ENCODE measurements around the gene PSME4. TPM values are rescaled to one million over a fixed set of nuclear protein-coding genes. Genes with fewer than 3 reads are reported as not detected.

The PSME4 gene
- total RNA-seq, 4 donors from 2014 or later: 144 to 247 (median 162) TPM

DNA sequence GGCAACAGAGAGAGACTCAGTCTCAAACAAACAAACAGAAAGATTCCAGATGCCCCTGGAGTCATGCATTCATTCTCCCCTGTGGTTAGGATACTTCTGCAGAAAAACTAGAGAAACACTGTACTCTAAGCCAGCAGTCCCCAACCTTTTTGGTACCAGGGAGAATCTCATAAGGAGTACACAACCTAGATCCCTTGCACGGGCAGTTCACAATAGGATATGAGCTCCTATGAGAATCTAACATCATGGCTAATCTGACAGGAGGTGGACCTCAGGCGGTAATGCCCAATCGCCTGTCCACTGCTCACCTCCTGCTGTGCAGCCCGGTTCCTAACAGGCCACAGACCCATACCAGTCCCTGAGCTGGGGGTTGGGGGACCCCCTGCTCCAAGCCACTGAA is 18.3 kb downstream of the PSME4 start:
- ATAC-seq (no peak), DNase-seq (no peak)
- Histone ChIP-seq H3K4me3 (no peak overlapping the region), H3K27ac (no peak overlapping the region), H3K27me3 (no peaks in the 10 kb centered on the region), H3K9me3 (no peaks in the 10 kb centered on the region), H3K36me3 (no peaks in the 10 kb centered on the region), H3K4me1 (peaks cover 12 to 27% of the 10 kb centered on the region in 2 donors)
- in situ Hi-C loops (cut with MboI; ENCODE audit: low sequenced_read_pairs in 4 of 4) (no loop called here), intact Hi-C loops (cut with DNase I; ENCODE audit: low total_unique reads) (no loop called here)
- TF ChIP-seq, protein P1, sequence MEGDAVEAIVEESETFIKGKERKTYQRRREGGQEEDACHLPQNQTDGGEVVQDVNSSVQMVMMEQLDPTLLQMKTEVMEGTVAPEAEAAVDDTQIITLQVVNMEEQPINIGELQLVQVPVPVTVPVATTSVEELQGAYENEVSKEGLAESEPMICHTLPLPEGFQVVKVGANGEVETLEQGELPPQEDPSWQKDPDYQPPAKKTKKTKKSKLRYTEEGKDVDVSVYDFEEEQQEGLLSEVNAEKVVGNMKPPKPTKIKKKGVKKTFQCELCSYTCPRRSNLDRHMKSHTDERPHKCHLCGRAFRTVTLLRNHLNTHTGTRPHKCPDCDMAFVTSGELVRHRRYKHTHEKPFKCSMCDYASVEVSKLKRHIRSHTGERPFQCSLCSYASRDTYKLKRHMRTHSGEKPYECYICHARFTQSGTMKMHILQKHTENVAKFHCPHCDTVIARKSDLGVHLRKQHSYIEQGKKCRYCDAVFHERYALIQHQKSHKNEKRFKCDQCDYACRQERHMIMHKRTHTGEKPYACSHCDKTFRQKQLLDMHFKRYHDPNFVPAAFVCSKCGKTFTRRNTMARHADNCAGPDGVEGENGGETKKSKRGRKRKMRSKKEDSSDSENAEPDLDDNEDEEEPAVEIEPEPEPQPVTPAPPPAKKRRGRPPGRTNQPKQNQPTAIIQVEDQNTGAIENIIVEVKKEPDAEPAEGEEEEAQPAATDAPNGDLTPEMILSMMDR (IDR thresholded peaks at IDR 0.05 in 4 of 5, conservative IDR thresholded peaks at IDR 0.05 in 1 of 5): no peak
- no peak for TF ChIP-seq POLR2A (IDR thresholded peaks at IDR 0.05)

- H3K4me3 ChIP-seq: no peak overlapping the region
- DNase-seq (no peak), ATAC-seq (no peak)
- peaks cover 21 to 39% of the 10 kb centered on the region in 2 donors for H3K4me1 ChIP-seq
- peak overlapping the region in 1 of 4 donors; percentile 88 for H3K27ac ChIP-seq
- intact Hi-C loops (cut with DNase I; ENCODE audit: low total_unique reads): no loop called here
- in situ Hi-C loops (cut with MboI; ENCODE audit: low sequenced_read_pairs in 4 of 4): no loop called here
- no peaks in the 10 kb centered on the region for H3K9me3 ChIP-seq
- H3K27me3 ChIP-seq: no peaks in the 10 kb centered on the region
- H3K36me3 ChIP-seq: peaks cover 0 to 14% of the 10 kb centered on the region in 2 donors
- TF ChIP-seq, protein P1 (IDR thresholded peaks at IDR 0.05 in 4 of 5, conservative IDR thresholded peaks at IDR 0.05 in 1 of 5): no peak
- no peak for TF ChIP-seq POLR2A (IDR thresholded peaks at IDR 0.05)
Measured at GRCh38 chr2:53949457-53949856, 21.3 kb downstream of the PSME4 start.

DNA sequence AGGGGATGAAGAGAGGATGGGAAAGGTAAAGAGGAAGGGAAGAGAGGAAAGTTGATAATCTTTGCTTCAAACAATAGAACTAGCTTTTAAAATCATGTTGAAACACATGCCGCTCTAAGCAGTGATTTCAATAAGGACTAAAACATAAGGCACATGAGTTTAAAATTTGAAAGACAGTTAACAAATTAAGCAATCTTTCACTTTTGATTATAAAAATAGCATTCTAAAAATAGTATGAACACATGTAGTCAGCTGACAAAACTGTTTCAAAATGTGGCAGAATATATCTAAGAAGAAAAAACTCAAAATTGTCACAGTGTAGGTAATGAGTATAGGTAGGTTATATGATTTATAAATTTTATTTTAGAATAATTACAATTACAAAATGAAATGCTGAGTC is 25.3 kb downstream of the PSME4 start:
- in situ Hi-C loops (cut with MboI; ENCODE audit: low sequenced_read_pairs in 4 of 4): no loop called here
- Histone ChIP-seq H3K4me3 (peak overlapping the region in 1 of 4 donors; percentile 34), H3K4me1 (peaks cover 28 to 32% of the 10 kb centered on the region in 2 donors), H3K27ac (peak overlapping the region; percentile 82 to 88 (median 86)), H3K9me3 (no peaks in the 10 kb centered on the region), H3K36me3 (peaks cover 0 to 14% of the 10 kb centered on the region in 2 donors), H3K27me3 (no peaks in the 10 kb centered on the region)
- DNase-seq (no peak), ATAC-seq (peak; percentile 72 to 94)
- intact Hi-C loops (cut with DNase I; ENCODE audit: low total_unique reads): no loop called here
- TF ChIP-seq, protein P1 (IDR thresholded peaks at IDR 0.05 in 4 of 5, conservative IDR thresholded peaks at IDR 0.05 in 1 of 5): no peak
- TF ChIP-seq POLR2A (IDR thresholded peaks at IDR 0.05): no peak

- Histone ChIP-seq H3K9me3 (no peaks in the 10 kb centered on the region), H3K36me3 (peaks cover 0 to 14% of the 10 kb centered on the region in 2 donors), H3K27me3 (no peaks in the 10 kb centered on the region), H3K4me3 (no peak overlapping the region), H3K4me1 (peaks cover 35 to 37% of the 10 kb centered on the region in 2 donors), H3K27ac (peak overlapping the region; percentile 82 to 88 (median 86))
- in situ Hi-C loops (cut with MboI; ENCODE audit: low sequenced_read_pairs in 4 of 4) (no loop called here), intact Hi-C loops (cut with DNase I; ENCODE audit: low total_unique reads) (no loop called here)
- DNase-seq (no peak), ATAC-seq (no peak)
- TF ChIP-seq, protein P1 (IDR thresholded peaks at IDR 0.05 in 4 of 5, conservative IDR thresholded peaks at IDR 0.05 in 1 of 5): no peak
Measured at GRCh38 chr2:53944542-53944941, 26.3 kb downstream of the PSME4 start.

DNA sequence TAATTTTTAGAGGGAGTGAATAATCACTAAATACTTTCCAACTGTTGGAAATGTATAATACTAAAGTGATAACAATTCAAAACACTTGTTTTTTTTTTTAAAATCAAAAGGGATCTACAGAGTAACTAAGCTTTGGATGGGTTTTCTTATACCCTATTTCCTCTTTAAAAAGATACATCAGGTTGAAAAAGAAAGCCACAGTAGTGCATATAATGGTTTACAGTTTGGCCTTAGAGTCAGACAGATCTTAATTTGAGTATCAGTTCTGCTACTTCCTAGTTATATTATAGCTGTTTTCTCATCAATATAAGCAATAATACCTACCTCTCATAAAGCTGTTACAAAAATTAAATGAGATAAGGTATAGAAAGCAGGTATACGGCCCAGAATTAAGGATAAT is 28.5 kb downstream of the PSME4 start:
- DNase-seq (no peak), ATAC-seq (no peak)
- TF ChIP-seq, protein P1 (IDR thresholded peaks at IDR 0.05 in 4 of 5, conservative IDR thresholded peaks at IDR 0.05 in 1 of 5): no peak
- TF ChIP-seq POLR2A (IDR thresholded peaks at IDR 0.05): no peak
- H3K36me3 ChIP-seq: peaks cover 0 to 22% of the 10 kb centered on the region in 2 donors
- intact Hi-C loops (cut with DNase I; ENCODE audit: low total_unique reads) (no loop called here), in situ Hi-C loops (cut with MboI; ENCODE audit: low sequenced_read_pairs in 4 of 4) (no loop called here)
- H3K4me3 ChIP-seq: no peak overlapping the region
- peak overlapping the region in 1 of 4 donors; percentile 1 for H3K27ac ChIP-seq
- H3K27me3 ChIP-seq: no peaks in the 10 kb centered on the region
- no peaks in the 10 kb centered on the region for H3K9me3 ChIP-seq
- H3K4me1 ChIP-seq: peaks cover 41 to 46% of the 10 kb centered on the region in 2 donors

Measured in gastrocnemius medialis (tissue), 4 donors.